Brain microvascular endothelial cell (primary cell): ENCODE measurements around the gene CD151.

Experiments used
- DNase-seq: peaks from one replicate; pipeline ENCODE4 v3.0.0-alpha.2; 2020
- H3K27ac ChIP-seq: fragments of 250-450 bp; sonication (Bioruptor Pico); 2 replicates; pipeline ENCODE4 v1.5.1; 2020; ENCODE audit warnings: mild to moderate bottlenecking, moderate library complexity
- H3K27me3 ChIP-seq: fragments of 250-450 bp; sonication (Bioruptor Pico); replicated peaks from 2 replicates; pipeline ENCODE4 v1.5.1; 2020; ENCODE audit warnings: mild to moderate bottlenecking
- H3K36me3 ChIP-seq: fragments of 250-450 bp; sonication (Bioruptor Pico); replicated peaks from 2 replicates; pipeline ENCODE4 v1.5.1; 2020; ENCODE audit warnings: mild to moderate bottlenecking
- H3K4me3 ChIP-seq: 2 replicates; pipeline ENCODE4 v1.5.1; 2011; ENCODE audit warnings: low read depth, mild to moderate bottlenecking, control low read depth, low read length, moderate library complexity
- in situ Hi-C: cut with HindIII; loops from 2 replicates; pipeline ENCODE4 v1.10.0; 2017; ENCODE audit warnings: low sequenced_read_pairs, low pct_ligation_motif_present
- TF ChIP-seq, protein P1 (sequence below): IDR thresholded peaks from 2 replicates; pipeline ENCODE4 v1.5.1; 2011; ENCODE audit warnings: low read depth, mild to moderate bottlenecking, moderate library complexity, low read length, control low read depth, inconsistent platforms; ENCODE audit errors: missing control alignments

The CD151 gene

DNA sequence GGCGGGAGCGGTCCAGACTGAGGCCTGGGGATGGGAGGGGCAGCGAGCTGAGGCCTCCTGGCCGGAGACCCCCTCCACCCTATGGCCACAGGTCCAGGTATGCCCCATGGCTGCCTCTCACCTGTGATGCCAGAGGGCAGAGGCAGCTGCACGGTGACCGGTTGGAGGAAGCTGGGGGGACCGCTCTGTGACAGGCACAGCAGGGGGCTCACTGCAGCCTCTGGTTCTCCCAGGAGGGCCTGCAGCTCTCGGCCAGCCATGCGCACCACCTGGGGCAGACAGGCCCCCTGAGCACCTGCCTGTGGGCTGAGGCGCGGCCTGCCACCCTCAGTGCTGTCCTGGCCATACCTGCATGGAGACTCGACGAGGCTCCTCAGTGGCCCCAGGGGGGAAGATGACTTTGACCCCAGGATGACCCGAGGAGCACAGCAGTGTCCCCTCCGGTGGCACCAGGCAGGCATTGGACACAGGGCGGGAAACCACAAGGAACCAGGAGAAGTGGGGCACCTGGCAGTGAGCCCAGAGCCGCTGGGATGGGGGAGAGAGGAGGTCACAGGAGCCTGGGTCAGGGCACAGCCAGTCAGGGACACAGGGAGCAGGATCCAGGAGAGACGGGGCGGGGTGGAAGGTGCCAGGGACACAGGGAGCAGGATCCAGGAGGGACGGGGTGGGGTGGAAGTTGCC, 31.5 kb upstream of the CD151 start:
- H3K27me3 ChIP-seq, result no peaks in the 10 kb centered on the region
- H3K4me3 ChIP-seq, result no peak overlapping the region
- peaks cover 13% of the 10 kb centered on the region for H3K36me3 ChIP-seq
- in situ Hi-C loops, result no loop called here
- DNase-seq, result no peak
- no peak overlapping the region for H3K27ac ChIP-seq
- TF ChIP-seq, protein P1, sequence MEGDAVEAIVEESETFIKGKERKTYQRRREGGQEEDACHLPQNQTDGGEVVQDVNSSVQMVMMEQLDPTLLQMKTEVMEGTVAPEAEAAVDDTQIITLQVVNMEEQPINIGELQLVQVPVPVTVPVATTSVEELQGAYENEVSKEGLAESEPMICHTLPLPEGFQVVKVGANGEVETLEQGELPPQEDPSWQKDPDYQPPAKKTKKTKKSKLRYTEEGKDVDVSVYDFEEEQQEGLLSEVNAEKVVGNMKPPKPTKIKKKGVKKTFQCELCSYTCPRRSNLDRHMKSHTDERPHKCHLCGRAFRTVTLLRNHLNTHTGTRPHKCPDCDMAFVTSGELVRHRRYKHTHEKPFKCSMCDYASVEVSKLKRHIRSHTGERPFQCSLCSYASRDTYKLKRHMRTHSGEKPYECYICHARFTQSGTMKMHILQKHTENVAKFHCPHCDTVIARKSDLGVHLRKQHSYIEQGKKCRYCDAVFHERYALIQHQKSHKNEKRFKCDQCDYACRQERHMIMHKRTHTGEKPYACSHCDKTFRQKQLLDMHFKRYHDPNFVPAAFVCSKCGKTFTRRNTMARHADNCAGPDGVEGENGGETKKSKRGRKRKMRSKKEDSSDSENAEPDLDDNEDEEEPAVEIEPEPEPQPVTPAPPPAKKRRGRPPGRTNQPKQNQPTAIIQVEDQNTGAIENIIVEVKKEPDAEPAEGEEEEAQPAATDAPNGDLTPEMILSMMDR, result no peak

DNA sequence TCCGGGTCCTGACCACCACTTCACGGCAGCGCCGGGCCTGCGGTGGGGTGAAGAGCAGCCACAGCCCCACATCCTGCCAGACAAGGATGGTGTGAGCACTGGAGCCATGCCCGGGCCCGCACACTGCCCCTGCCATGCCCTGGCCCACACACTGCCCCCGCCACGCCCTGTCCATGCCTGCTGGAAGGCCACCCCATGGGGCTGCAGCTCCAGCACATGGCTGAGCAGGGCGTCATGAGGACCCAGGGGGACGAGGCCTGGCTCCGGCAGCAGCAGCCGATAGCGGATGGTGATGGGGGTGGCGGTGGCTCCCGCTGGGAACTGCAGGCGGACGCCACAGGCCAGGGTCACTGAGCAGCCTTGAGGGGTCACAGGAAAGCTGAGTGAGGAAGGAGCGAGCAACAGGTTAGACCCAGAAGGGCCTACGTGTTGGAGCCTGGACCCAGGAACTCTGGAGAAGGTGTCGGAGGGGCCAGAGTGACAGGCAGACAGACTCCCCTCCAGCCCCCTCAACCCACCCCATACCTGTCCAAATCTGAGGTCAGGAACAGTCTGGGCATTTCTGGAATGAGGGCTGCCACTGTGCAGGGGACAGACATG, 30.6 kb upstream of the CD151 start:
- no peak for DNase-seq
- no peak overlapping the region for H3K27ac ChIP-seq
- no peak overlapping the region for H3K4me3 ChIP-seq
- no peaks in the 10 kb centered on the region for H3K27me3 ChIP-seq
- in situ Hi-C loops, result no loop called here
- peaks cover 13% of the 10 kb centered on the region for H3K36me3 ChIP-seq
- TF ChIP-seq, protein P1, result no peak

DNA sequence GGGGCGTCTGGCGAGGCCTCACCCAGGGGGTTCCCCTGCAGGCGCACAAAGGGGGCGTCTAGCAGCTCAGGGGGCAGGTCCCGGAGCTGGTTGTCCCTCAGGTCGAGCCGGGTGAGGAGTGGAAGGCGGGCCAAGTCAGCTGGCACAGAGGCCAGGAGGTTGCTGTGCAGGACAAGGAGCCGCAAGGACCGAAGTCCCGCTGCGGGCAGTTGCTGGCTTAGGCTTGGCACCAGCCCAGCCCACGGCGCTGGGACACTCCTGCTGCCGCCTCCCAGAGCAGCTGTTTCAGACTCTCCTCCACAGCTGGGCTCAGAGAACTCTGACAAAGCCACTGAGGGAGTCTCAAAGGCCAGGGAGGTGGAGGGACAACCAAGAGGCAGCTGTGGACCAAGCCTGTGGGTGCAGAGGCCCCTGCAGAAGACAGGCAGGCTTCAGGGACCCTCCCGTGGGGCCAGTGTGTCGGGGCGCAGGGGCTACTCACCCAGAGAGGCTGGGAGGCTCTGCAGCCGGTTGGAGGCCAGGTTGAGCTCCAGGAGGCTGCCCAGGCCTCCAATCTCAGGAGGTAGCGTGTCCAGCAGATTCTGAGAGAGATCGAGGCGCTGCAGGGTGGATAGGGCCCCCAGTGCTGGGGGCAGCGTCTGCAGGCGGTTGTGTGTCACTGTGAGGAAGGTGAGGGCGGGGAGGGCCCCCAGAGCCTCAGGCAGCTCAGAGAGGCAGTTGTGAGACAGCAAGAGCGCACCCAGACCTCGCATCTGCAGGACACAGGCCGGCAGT, 29.9 kb upstream of the CD151 start:
- H3K27ac ChIP-seq, result no peak overlapping the region
- no peaks in the 10 kb centered on the region for H3K27me3 ChIP-seq
- H3K36me3 ChIP-seq, result peaks cover 13% of the 10 kb centered on the region
- no peak for DNase-seq
- no peak overlapping the region for H3K4me3 ChIP-seq
- in situ Hi-C loops, result no loop called here
- TF ChIP-seq, protein P1, result no peak

DNA sequence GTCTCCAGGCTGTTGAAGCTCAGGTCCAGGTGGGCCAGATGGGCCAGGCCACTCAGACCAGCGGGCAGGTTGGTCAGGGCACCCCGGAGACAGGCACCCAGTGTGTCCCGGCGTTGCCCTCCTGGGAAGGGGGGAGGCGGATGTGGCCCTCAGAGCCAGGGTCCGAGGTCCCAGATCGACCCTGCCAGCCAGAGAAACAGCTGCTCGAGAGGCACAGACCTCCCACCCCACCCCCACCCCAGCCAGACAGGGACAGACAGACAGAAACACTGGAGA, 29.3 kb upstream of the CD151 start:
- H3K4me3 ChIP-seq, result no peak overlapping the region
- no peak for DNase-seq
- in situ Hi-C loops, result no loop called here
- TF ChIP-seq, protein P1, result no peak
- H3K27ac ChIP-seq, result no peak overlapping the region
- peaks cover 13% of the 10 kb centered on the region for H3K36me3 ChIP-seq
- no peaks in the 10 kb centered on the region for H3K27me3 ChIP-seq

DNA sequence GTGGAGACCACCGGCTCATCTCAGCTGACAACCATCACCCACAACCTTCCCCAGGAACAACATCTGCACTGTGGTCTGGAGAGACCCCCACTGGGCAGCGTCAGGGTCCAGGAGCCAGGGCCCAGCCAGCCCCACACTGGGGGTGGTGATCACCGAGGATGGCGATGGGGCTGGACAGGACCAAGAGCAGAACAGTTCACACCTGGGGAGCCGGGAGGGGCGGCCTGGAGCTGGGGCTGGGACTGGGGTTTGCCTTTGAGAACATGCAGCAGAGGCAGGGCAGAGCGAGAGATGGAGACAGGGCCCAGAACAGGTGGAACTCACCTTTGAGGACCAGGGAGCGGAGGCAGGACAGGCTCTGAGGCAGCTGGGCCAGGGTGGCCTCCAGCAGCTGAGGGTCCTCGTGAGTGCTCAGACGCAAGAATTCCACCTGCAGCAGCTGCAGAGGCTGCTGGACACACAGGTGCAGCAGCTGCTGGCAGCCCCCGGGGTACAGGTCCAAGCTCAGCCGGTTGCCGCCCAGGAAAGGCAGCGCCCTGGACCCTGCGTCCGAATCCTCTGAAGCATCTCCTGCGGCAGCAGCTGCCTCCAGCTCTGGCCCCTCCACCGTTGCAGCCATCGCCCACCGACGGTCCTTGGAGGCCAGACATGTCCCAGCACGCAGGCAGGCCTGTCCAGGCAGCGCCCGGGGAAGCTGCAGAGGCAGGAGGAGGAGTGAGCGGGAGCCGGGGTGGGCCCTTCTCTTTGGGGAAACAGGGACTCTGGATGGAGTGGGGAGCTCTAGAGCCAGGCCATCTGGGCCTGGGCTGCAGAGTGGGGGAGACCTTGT, 28.8 kb upstream of the CD151 start:
- DNase-seq, result no peak
- no peak overlapping the region for H3K27ac ChIP-seq
- H3K4me3 ChIP-seq, result peak overlapping the region; percentile 61
- in situ Hi-C loops, result no loop called here
- H3K27me3 ChIP-seq, result no peaks in the 10 kb centered on the region
- peaks cover 13% of the 10 kb centered on the region for H3K36me3 ChIP-seq
- TF ChIP-seq, protein P1, result no peak
